ENCODE results near the gene TTLL5. TPM values are rescaled to one million over a fixed set of nuclear protein-coding genes. Genes with fewer than 3 reads are reported as not detected.

The TTLL5 gene
- total RNA-seq, 2 experiments from 2014 or later = 19.8 to 26.4 TPM

GRCh38 chr14:75738192-75738591, 77.1 kb downstream of the TTLL5 start:
- H3K9me3 ChIP-seq (ENCODE audit: control insufficient read depth in 1 of 2, insufficient read depth in 1 of 2, low read length in 2 of 2) = no peaks in the 10 kb centered on the region
- no peak overlapping the region for H3K27ac Mint-ChIP-seq
- DNase-seq = no peak
- peaks cover 50% of the 10 kb centered on the region for H3K36me3 Mint-ChIP-seq (ENCODE audit: low read depth)
- ChIA-PET POLR2A (no interaction called here), CTCF (no interaction called here)
- H3K27ac ChIP-seq (ENCODE audit: low read depth in 1 of 2, low read length in 2 of 2) = no peak overlapping the region
- no peak for TF ChIP-seq CTCF (IDR thresholded peaks at IDR 0.05)
- H3K4me3 ChIP-seq (ENCODE audit: low read length) = no peak overlapping the region
- intact Hi-C loops (cut with DNase I, micrococcal nuclease) = no loop called here
- peaks cover 19% of the 10 kb centered on the region for H3K36me3 ChIP-seq (ENCODE audit: insufficient read depth, low read length)
- H3K4me3 Mint-ChIP-seq = no peak overlapping the region
- H3K4me1 Mint-ChIP-seq (ENCODE audit: low read depth) = no peaks in the 10 kb centered on the region
- H3K9me3 Mint-ChIP-seq = no peaks in the 10 kb centered on the region
- no peaks in the 10 kb centered on the region for H3K27me3 ChIP-seq (ENCODE audit: control insufficient read depth in 1 of 2, insufficient read depth in 2 of 2, low read length in 2 of 2)
- H3K27me3 Mint-ChIP-seq = no peaks in the 10 kb centered on the region
- no peaks in the 10 kb centered on the region for H3K4me1 ChIP-seq (ENCODE audit: insufficient read depth, low read length)
- ATAC-seq (ENCODE audit: poor library complexity) = no peak

GRCh38 chr14:75742867-75743266, 81.8 kb downstream of the TTLL5 start:
- no peak for DNase-seq
- no peak overlapping the region for H3K27ac ChIP-seq (ENCODE audit: low read depth in 1 of 2, low read length in 2 of 2)
- Mint-ChIP-seq H3K27ac (no peak overlapping the region), H3K4me1 (ENCODE audit: low read depth) (no peaks in the 10 kb centered on the region), H3K4me3 (no peak overlapping the region), H3K27me3 (no peaks in the 10 kb centered on the region), H3K36me3 (ENCODE audit: low read depth) (peaks cover 53% of the 10 kb centered on the region), H3K9me3 (peaks cover 5% of the 10 kb centered on the region)
- H3K27me3 ChIP-seq (ENCODE audit: control insufficient read depth in 1 of 2, insufficient read depth in 2 of 2, low read length in 2 of 2) = no peaks in the 10 kb centered on the region
- no peak overlapping the region for H3K4me3 ChIP-seq (ENCODE audit: low read length)
- peaks cover 0 to 6% of the 10 kb centered on the region in 2 experiments for H3K9me3 ChIP-seq (ENCODE audit: control insufficient read depth in 1 of 2, insufficient read depth in 1 of 2, low read length in 2 of 2)
- H3K36me3 ChIP-seq (ENCODE audit: insufficient read depth, low read length) = peaks cover 29% of the 10 kb centered on the region
- ATAC-seq (ENCODE audit: poor library complexity) = no peak
- H3K4me1 ChIP-seq (ENCODE audit: insufficient read depth, low read length) = no peaks in the 10 kb centered on the region
- POLR2A ChIA-PET = no interaction called here
- TF ChIP-seq CTCF (IDR thresholded peaks at IDR 0.05) = no peak
- CTCF ChIA-PET = no interaction called here
- intact Hi-C loops (cut with DNase I, micrococcal nuclease) = no loop called here

GRCh38 chr14:75747899-75748298, 86.9 kb downstream of the TTLL5 start:
- peaks cover 47% of the 10 kb centered on the region for H3K36me3 ChIP-seq (ENCODE audit: insufficient read depth, low read length)
- no peaks in the 10 kb centered on the region for H3K27me3 Mint-ChIP-seq
- peaks cover 0 to 6% of the 10 kb centered on the region in 2 experiments for H3K9me3 ChIP-seq (ENCODE audit: control insufficient read depth in 1 of 2, insufficient read depth in 1 of 2, low read length in 2 of 2)
- ATAC-seq (ENCODE audit: poor library complexity) (no peak), DNase-seq (no peak)
- no peak overlapping the region for H3K4me3 ChIP-seq (ENCODE audit: low read length)
- intact Hi-C loops (cut with DNase I, micrococcal nuclease) = no loop called here
- H3K36me3 Mint-ChIP-seq (ENCODE audit: low read depth) = peaks cover 76% of the 10 kb centered on the region
- CTCF ChIA-PET = no interaction called here
- H3K27me3 ChIP-seq (ENCODE audit: control insufficient read depth in 1 of 2, insufficient read depth in 2 of 2, low read length in 2 of 2) = no peaks in the 10 kb centered on the region
- H3K4me3 Mint-ChIP-seq = no peak overlapping the region
- no peaks in the 10 kb centered on the region for H3K4me1 Mint-ChIP-seq (ENCODE audit: low read depth)
- POLR2A ChIA-PET = no interaction called here
- no peak for TF ChIP-seq CTCF (IDR thresholded peaks at IDR 0.05)
- no peak overlapping the region for H3K27ac Mint-ChIP-seq
- H3K9me3 Mint-ChIP-seq = peaks cover 5% of the 10 kb centered on the region
- H3K27ac ChIP-seq (ENCODE audit: low read depth in 1 of 2, low read length in 2 of 2) = no peak overlapping the region
- no peaks in the 10 kb centered on the region for H3K4me1 ChIP-seq (ENCODE audit: insufficient read depth, low read length)

Data from CD4-positive, alpha-beta T cell (primary cell).